ENCODE data around the gene UPF2. TPM values are rescaled to one million over a fixed set of nuclear protein-coding genes. Genes with fewer than 3 reads are reported as not detected.
A peak's percentile ranks its signal among the peaks of the same experiment; 100 is the strongest.

The UPF2 gene
- total and polyA plus RNA-seq, 2 donors (not counting 1 experiment from before 2014, with no cell fraction given): 8.9 to 60.0 TPM

DNA sequence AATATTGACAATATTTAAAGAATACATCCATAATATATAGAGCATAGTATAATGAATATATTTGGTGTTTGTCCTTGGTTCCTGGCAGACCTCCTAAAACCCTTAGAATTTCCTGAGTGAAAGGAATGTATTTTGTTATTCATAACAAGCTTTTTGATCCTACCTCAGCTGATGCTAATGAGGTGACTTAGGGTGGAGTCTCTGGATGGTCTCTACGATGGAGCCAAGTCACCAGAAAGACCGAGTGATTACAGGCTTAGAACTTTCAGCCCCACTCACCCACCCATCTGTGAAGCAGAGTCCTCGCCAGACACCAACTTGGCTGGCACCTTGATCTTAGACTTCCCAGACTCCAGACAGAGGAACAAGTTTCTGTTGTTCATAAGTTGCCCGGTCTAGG lies 35.9 kb downstream of the UPF2 start:
- no peak for DNase-seq
- H3K9ac ChIP-seq (ENCODE audit: low read length): no peak overlapping the region
- Mint-ChIP-seq H3K27ac (no peak overlapping the region), H3K9me3 (ENCODE audit: insufficient read depth) (peaks cover 6% of the 10 kb centered on the region), H3K4me3 (no peak overlapping the region), H3K27me3 (no peaks in the 10 kb centered on the region), H3K4me1 (no peaks in the 10 kb centered on the region)
- peaks cover 11 to 69% of the 10 kb centered on the region in 2 experiments for H3K36me3 ChIP-seq (replicated peaks in 1 of 2; ENCODE audit: control extremely low read depth in 1 of 2, control insufficient read depth in 1 of 2, extremely low read depth in 1 of 2, insufficient read depth in 2 of 2, low read length in 1 of 2)
- H3K79me2 ChIP-seq (ENCODE audit: control insufficient read depth, insufficient read depth, low read length): peaks cover 29% of the 10 kb centered on the region
- H4K20me1 ChIP-seq (ENCODE audit: control insufficient read depth, insufficient read depth, low read length, poor library complexity, severe bottlenecking): no peaks in the 10 kb centered on the region
- H3K27ac ChIP-seq (ENCODE audit: low read length in 2 of 2): no peak overlapping the region
- POLR2A ChIA-PET: no interaction called here
- CTCF ChIA-PET: interaction anchor here (1.1 kb wide), 1 partner anchor 20 kb away, joined by 7 read pairs; no protein-coding TSS in a partner anchor
- WGBS (ENCODE audit: insufficient coverage): no CpG with 5 or more reads among the region's 4 CpGs
- ATAC-seq (ENCODE audit: low read depth): no peak
- TF ChIP-seq, protein P1, sequence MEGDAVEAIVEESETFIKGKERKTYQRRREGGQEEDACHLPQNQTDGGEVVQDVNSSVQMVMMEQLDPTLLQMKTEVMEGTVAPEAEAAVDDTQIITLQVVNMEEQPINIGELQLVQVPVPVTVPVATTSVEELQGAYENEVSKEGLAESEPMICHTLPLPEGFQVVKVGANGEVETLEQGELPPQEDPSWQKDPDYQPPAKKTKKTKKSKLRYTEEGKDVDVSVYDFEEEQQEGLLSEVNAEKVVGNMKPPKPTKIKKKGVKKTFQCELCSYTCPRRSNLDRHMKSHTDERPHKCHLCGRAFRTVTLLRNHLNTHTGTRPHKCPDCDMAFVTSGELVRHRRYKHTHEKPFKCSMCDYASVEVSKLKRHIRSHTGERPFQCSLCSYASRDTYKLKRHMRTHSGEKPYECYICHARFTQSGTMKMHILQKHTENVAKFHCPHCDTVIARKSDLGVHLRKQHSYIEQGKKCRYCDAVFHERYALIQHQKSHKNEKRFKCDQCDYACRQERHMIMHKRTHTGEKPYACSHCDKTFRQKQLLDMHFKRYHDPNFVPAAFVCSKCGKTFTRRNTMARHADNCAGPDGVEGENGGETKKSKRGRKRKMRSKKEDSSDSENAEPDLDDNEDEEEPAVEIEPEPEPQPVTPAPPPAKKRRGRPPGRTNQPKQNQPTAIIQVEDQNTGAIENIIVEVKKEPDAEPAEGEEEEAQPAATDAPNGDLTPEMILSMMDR (IDR thresholded peaks at IDR 0.05): no peak
- no peak for TF ChIP-seq EZH2 (IDR thresholded peaks at IDR 0.05; ENCODE audit: borderline replicate concordance, insufficient read depth, low read depth, low read length, poor library complexity, severe bottlenecking)
- no peak overlapping the region for H3K4me2 ChIP-seq (replicated peaks; ENCODE audit: low read depth, low read length, poor library complexity, severe bottlenecking)
- no peaks in the 10 kb centered on the region for H3K4me1 ChIP-seq (ENCODE audit: control insufficient read depth in 2 of 2, insufficient read depth in 2 of 2, low read length in 2 of 2)
- H2AFZ ChIP-seq (ENCODE audit: insufficient read depth, low read depth, low read length, poor library complexity, severe bottlenecking): no peak overlapping the region
- no peaks in the 10 kb centered on the region for H3K27me3 ChIP-seq (replicated peaks in 1 of 4; ENCODE audit: control extremely low read depth in 1 of 4, control insufficient read depth in 3 of 4, insufficient read depth in 4 of 4, low read length in 3 of 4)
- intact Hi-C loops (cut with micrococcal nuclease): loop anchor here (5.0 kb wide), 1 partner anchor 36 kb away; the partner anchor contains the start of gene UPF2
- H3K9me3 ChIP-seq (ENCODE audit: control extremely low read depth in 1 of 3, control insufficient read depth in 2 of 3, insufficient read depth in 1 of 3, low read length in 2 of 3): peaks cover 5 to 9% (median 8%) of the 10 kb centered on the region in 3 donors
- H3K4me3 ChIP-seq (ENCODE audit: control extremely low read depth in 1 of 5, extremely low read depth in 1 of 5, insufficient read depth in 1 of 5, low read depth in 2 of 5, low read length in 4 of 5): no peak overlapping the region

DNA sequence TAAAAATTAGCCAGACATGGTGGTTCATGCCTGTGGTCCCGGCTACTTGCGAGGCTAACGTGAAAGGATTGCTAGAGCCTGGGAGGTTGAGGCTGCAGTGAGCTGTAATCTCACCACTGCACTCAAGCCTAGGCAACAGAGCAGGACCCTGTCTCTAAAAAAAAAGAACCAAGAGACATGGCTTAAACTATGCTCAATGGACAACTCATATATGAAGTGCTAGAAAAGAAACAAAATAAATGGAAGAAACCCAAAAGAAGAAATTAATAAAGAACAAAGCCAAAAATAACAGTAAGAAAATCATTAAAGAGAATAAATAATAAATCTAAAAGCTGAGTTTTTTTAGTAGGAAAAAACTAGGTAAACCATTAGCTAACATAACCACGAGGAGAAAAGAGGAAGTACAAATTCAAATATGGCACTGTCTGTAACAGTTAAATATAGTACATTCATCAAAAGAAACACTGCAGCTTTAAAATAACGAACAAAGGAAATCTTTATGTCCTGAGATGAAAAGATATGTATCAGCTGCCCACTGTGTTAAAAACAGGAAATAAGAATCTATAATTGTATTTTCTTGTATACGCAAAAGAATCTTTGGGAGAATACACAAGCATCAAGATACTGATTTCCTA lies 48.7 kb downstream of the UPF2 start:
- Histone ChIP-seq H3K79me2 (ENCODE audit: control insufficient read depth, insufficient read depth, low read length) (peaks cover 21% of the 10 kb centered on the region), H3K27ac (ENCODE audit: low read length in 2 of 2) (peak overlapping the region; percentile 69 to 87), H3K4me1 (ENCODE audit: control insufficient read depth in 2 of 2, insufficient read depth in 2 of 2, low read length in 2 of 2) (peaks cover 21 to 30% of the 10 kb centered on the region in 2 donors), H3K4me2 (replicated peaks; ENCODE audit: low read depth, low read length, poor library complexity, severe bottlenecking) (peak overlapping the region; percentile 64), H2AFZ (ENCODE audit: insufficient read depth, low read depth, low read length, poor library complexity, severe bottlenecking) (peak overlapping the region; percentile 54), H3K9me3 (ENCODE audit: control extremely low read depth in 1 of 3, control insufficient read depth in 2 of 3, insufficient read depth in 1 of 3, low read length in 2 of 3) (peaks cover 0 to 8% (median 0%) of the 10 kb centered on the region in 3 donors), H4K20me1 (ENCODE audit: control insufficient read depth, insufficient read depth, low read length, poor library complexity, severe bottlenecking) (no peaks in the 10 kb centered on the region), H3K9ac (ENCODE audit: low read length) (peak overlapping the region; percentile 33), H3K36me3 (replicated peaks in 1 of 2; ENCODE audit: control extremely low read depth in 1 of 2, control insufficient read depth in 1 of 2, extremely low read depth in 1 of 2, insufficient read depth in 2 of 2, low read length in 1 of 2) (peaks cover 2 to 36% of the 10 kb centered on the region in 2 experiments), H3K27me3 (replicated peaks in 1 of 4; ENCODE audit: control extremely low read depth in 1 of 4, control insufficient read depth in 3 of 4, insufficient read depth in 4 of 4, low read length in 3 of 4) (no peaks in the 10 kb centered on the region), H3K4me3 (ENCODE audit: control extremely low read depth in 1 of 5, extremely low read depth in 1 of 5, insufficient read depth in 1 of 5, low read depth in 2 of 5, low read length in 4 of 5) (peak overlapping the region in 1 of 5 experiments; percentile 41)
- intact Hi-C loops (cut with micrococcal nuclease): no loop called here
- WGBS (ENCODE audit: insufficient coverage): 92% methylated on average over 3 of the region's 6 CpGs
- Mint-ChIP-seq H3K4me1 (peaks cover 30% of the 10 kb centered on the region), H3K4me3 (peak overlapping the region; percentile 48), H3K27me3 (no peaks in the 10 kb centered on the region), H3K9me3 (ENCODE audit: insufficient read depth) (no peaks in the 10 kb centered on the region), H3K27ac (peak overlapping the region; percentile 75)
- TF ChIP-seq EZH2 (IDR thresholded peaks at IDR 0.05; ENCODE audit: borderline replicate concordance, insufficient read depth, low read depth, low read length, poor library complexity, severe bottlenecking): no peak
- TF ChIP-seq, protein P1 (IDR thresholded peaks at IDR 0.05): no peak
- ChIA-PET CTCF (interaction anchor here (0.5 to 1.4 kb wide), 7 partner anchors 9 to 908 kb away, joined by 3 to 6 read pairs (median 4); no protein-coding TSS in a partner anchor), POLR2A (interaction anchor here (0.6 kb wide), 1 partner anchor 241 kb away, joined by 6 read pairs; no protein-coding TSS in a partner anchor)
- DNase-seq: peak; percentile 50
- ATAC-seq (ENCODE audit: low read depth): peak; percentile 63

Data from B cell (primary cell).